SK-N-SH treated with all-trans-retinoic acid at 6 μM for 48 hours (cell line): ENCODE results near the gene CTNS.

Source experiments
- ARNTL ChIP-seq: fragments of 450-650 bp; formaldehyde crosslinking; IDR thresholded peaks from 2 replicates; pipeline ENCODE4 v1.5.0; 2020; ENCODE audit warnings: low read depth, mild to moderate bottlenecking, moderate library complexity, borderline replicate concordance
- CSDC2 ChIP-seq: fragments of 250-450 bp; sonication (Bioruptor Pico); IDR thresholded peaks from 2 replicates; pipeline ENCODE4 v1.5.0; 2020; ENCODE audit warnings: mild to moderate bottlenecking, moderate library complexity
- GLIS3 ChIP-seq: fragments of 250-450 bp; sonication (Bioruptor Pico); IDR thresholded peaks from 2 replicates; pipeline ENCODE4 v1.5.0; 2020; ENCODE audit warnings: mild to moderate bottlenecking, moderate library complexity
- ISL1 ChIP-seq: fragments of 250-450 bp; sonication (Bioruptor Pico); IDR thresholded peaks from 2 replicates; pipeline ENCODE4 v2.1.2; 2022; ENCODE audit warnings: mild to moderate bottlenecking, moderate library complexity
- PATZ1 ChIP-seq: fragments of 250-450 bp; sonication (Bioruptor Pico); IDR thresholded peaks from 2 replicates; pipeline ENCODE4 v1.8.0; 2020; ENCODE audit warnings: mild to moderate bottlenecking, moderate library complexity, borderline replicate concordance
- POU6F1 ChIP-seq: fragments of 250-450 bp; sonication (Bioruptor Pico); IDR thresholded peaks from 2 replicates; pipeline ENCODE4 v1.8.0; 2021; ENCODE audit warnings: low read depth, mild to moderate bottlenecking, moderate library complexity, borderline replicate concordance
- PPARA ChIP-seq: fragments of 250-450 bp; sonication (Bioruptor Pico); IDR thresholded peaks from 2 replicates; pipeline ENCODE4 v1.5.0; 2020; ENCODE audit warnings: mild to moderate bottlenecking, borderline replicate concordance
- RARB ChIP-seq: fragments of 250-450 bp; sonication (Bioruptor Pico); IDR thresholded peaks from 2 replicates; pipeline ENCODE4 v1.8.0; 2021; ENCODE audit warnings: mild to moderate bottlenecking, moderate library complexity
- TCF4 ChIP-seq: fragments of 250-450 bp; sonication (Bioruptor Pico); IDR thresholded peaks from 2 replicates; pipeline ENCODE4 v1.8.0; 2021; ENCODE audit warnings: mild to moderate bottlenecking, moderate library complexity, borderline replicate concordance
- ZFP3 ChIP-seq: fragments of 250-450 bp; sonication (Bioruptor Pico); IDR thresholded peaks from 2 replicates; pipeline ENCODE4 v1.5.0; 2020; ENCODE audit warnings: mild to moderate bottlenecking, moderate library complexity
- ZFP30 ChIP-seq: fragments of 450-650 bp; formaldehyde crosslinking; IDR thresholded peaks from 2 replicates; pipeline ENCODE4 v1.5.0; 2022; ENCODE audit warnings: mild to moderate bottlenecking, moderate library complexity
- ZNF565 ChIP-seq: fragments of 450-650 bp; formaldehyde crosslinking; conservative IDR thresholded peaks from 2 replicates; pipeline ENCODE4 v1.5.0; 2020; ENCODE audit warnings: low read depth, mild to moderate bottlenecking, moderate library complexity
- TF ChIP-seq, protein P1 (sequence below): fragments of 250-450 bp; sonication (Bioruptor Pico); IDR thresholded peaks from 2 replicates; pipeline ENCODE4 v1.5.1; 2020; ENCODE audit warnings: low read depth, mild to moderate bottlenecking, moderate library complexity

- no peak for TF ChIP-seq ZFP3 (CRISPR knock-in tag)
- no peak for TF ChIP-seq CSDC2 (CRISPR knock-in tag)
- no peak for TF ChIP-seq GLIS3
- TF ChIP-seq ZNF565 (CRISPR knock-in tag), result no peak
- TF ChIP-seq ZFP30 (CRISPR knock-in tag), result no peak
- TF ChIP-seq TCF4 (CRISPR knock-in tag), result no peak
- no peak for TF ChIP-seq PATZ1
- no peak for TF ChIP-seq POU6F1
- no peak for TF ChIP-seq ISL1 (CRISPR knock-in tag)
- no peak for TF ChIP-seq PPARA
- no peak for TF ChIP-seq RARB (CRISPR knock-in tag)
- no peak for TF ChIP-seq ARNTL (CRISPR knock-in tag)
- TF ChIP-seq, protein P1, sequence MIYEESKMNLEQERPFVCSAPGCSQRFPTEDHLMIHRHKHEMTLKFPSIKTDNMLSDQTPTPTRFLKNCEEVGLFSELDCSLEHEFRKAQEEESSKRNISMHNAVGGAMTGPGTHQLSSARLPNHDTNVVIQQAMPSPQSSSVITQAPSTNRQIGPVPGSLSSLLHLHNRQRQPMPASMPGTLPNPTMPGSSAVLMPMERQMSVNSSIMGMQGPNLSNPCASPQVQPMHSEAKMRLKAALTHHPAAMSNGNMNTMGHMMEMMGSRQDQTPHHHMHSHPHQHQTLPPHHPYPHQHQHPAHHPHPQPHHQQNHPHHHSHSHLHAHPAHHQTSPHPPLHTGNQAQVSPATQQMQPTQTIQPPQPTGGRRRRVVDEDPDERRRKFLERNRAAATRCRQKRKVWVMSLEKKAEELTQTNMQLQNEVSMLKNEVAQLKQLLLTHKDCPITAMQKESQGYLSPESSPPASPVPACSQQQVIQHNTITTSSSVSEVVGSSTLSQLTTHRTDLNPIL, result no peak
These were observed 52.9 kb downstream of the CTNS start for GRCh38 chr17:3689262-3690093.
